Measurements from ENCODE around the gene SLC25A36.
"Not testable (repeated sequence)": the region's sequence is repeated elsewhere in the genome, so short reads cannot be mapped to it uniquely, and the experiment has no call there.

The SLC25A36 gene

GRCh38 chr3:141000027-141000663 is 58.5 kb downstream of the SLC25A36 start:
- DNase-seq: peak; percentile 43 to 74

GRCh38 chr3:141000686-141001085 is 59.0 kb downstream of the SLC25A36 start:
- DNase-seq: no peak

- no peak for DNase-seq
Observed at GRCh38 chr3:141006344-141006743, 64.7 kb downstream of the SLC25A36 start.

- DNase-seq: no peak
Observed at GRCh38 chr3:141009496-141009895, 67.9 kb downstream of the SLC25A36 start.

GRCh38 chr3:141011232-141011996 is 69.8 kb downstream of the SLC25A36 start:
- peak; percentile 61 to 87 for DNase-seq

GRCh38 chr3:141011997-141012262 is 70.3 kb downstream of the SLC25A36 start:
- DNase-seq: no peak

- DNase-seq: no peak
Observed at GRCh38 chr3:141012571-141012970, 70.9 kb downstream of the SLC25A36 start.

- no peak for DNase-seq
Observed at GRCh38 chr3:141015481-141015880, 73.8 kb downstream of the SLC25A36 start.

GRCh38 chr3:141017366-141018322 is 76.0 kb downstream of the SLC25A36 start:
- DNase-seq: not testable (repeated sequence)

GRCh38 chr3:141019244-141019643 is 77.6 kb downstream of the SLC25A36 start:
- no peak for DNase-seq

GRCh38 chr3:141020143-141020830 is 78.7 kb downstream of the SLC25A36 start:
- DNase-seq: peak; percentile 26 to 79

- DNase-seq: no peak
Observed at GRCh38 chr3:141021261-141021660, 79.6 kb downstream of the SLC25A36 start.
